Common myeloid progenitor, CD34-positive (primary cell): ENCODE data around the gene CALCA.

Experiments used
- CTCF ChIA-PET: fragments of 350-600 bp; sonication (Branson Sonifier 250); formaldehyde crosslinking; loops from one replicate; lab custom pipeline; 2021; ENCODE audit warnings: antibody characterized with exemption; lab: Charles Lee
- POLR2A ChIA-PET: fragments of 350-600 bp; sonication (Branson Sonifier 250); formaldehyde crosslinking; loops from one replicate; lab custom pipeline; 2021; ENCODE audit warnings: antibody characterized with exemption; lab: Charles Lee
- DNase-seq, 3 donors: peaks; one replicate each; pipeline versions ENCODE4 v3.0.0 to v3.0.0-alpha.2; 2013
- H3K27ac ChIP-seq, 2 experiments: 1 replicate in 1 of 2; 2 replicates in 1 of 2; pipeline ENCODE4 v1.7.0; 2013; ENCODE audit warnings: inconsistent platforms in 2 of 2, low read length in 2 of 2, mild to moderate bottlenecking in 2 of 2, low read depth in 1 of 2, moderate library complexity in 1 of 2; ENCODE audit not compliant: severe bottlenecking in 2 of 2, insufficient read depth in 1 of 2, poor library complexity in 1 of 2
- H3K27me3 ChIP-seq, 5 experiments: replicated peaks in 2 of 5; 1 replicate in 3 of 5; 2 replicates in 2 of 5; pipeline versions ENCODE4 v1.6.1 to v1.7.0; 2013; ENCODE audit warnings: low read length in 4 of 5, mild to moderate bottlenecking in 2 of 5, moderate library complexity in 2 of 5, inconsistent platforms in 1 of 5; ENCODE audit not compliant: insufficient read depth in 5 of 5, control insufficient read depth in 4 of 5
- H3K36me3 ChIP-seq, 4 experiments: 1 replicate in 2 of 4; 2 replicates in 2 of 4; pipeline versions ENCODE4 v1.6.1 to v1.7.0; 2013; ENCODE audit warnings: low read length in 3 of 4, control low read depth in 1 of 4, mild to moderate bottlenecking in 1 of 4; ENCODE audit not compliant: control insufficient read depth in 4 of 4, insufficient read depth in 4 of 4
- H3K4me1 ChIP-seq, 4 experiments: 1 replicate in 3 of 4; 2 replicates in 1 of 4; pipeline versions ENCODE4 v1.6.1 to v1.7.1; 2013; ENCODE audit warnings: low read length in 3 of 4, mild to moderate bottlenecking in 3 of 4, control low read depth in 1 of 4, inconsistent platforms in 1 of 4, moderate library complexity in 1 of 4; ENCODE audit not compliant: control insufficient read depth in 4 of 4, insufficient read depth in 4 of 4; ENCODE audit errors: control extremely low read depth in 1 of 4
- H3K4me3 ChIP-seq, 7 experiments: 1 replicate in 4 of 7; 2 replicates in 3 of 7; pipeline versions ENCODE4 v1.5.1 to v1.7.0; 2013; ENCODE audit warnings: mild to moderate bottlenecking in 7 of 7, low read length in 6 of 7, moderate library complexity in 6 of 7, inconsistent platforms in 2 of 7, low read depth in 2 of 7, control low read depth in 1 of 7; ENCODE audit not compliant: insufficient read depth in 4 of 7, control insufficient read depth in 1 of 7; ENCODE audit errors: extremely low read depth in 1 of 7
- H3K9me3 ChIP-seq, 5 experiments: 1 replicate in 4 of 5; 2 replicates in 1 of 5; pipeline versions ENCODE4 v1.6.1 to v1.7.1; 2013; ENCODE audit warnings: low read length in 4 of 5, mild to moderate bottlenecking in 2 of 5, inconsistent platforms in 1 of 5, low read depth in 1 of 5, moderate library complexity in 1 of 5; ENCODE audit not compliant: control insufficient read depth in 4 of 5, insufficient read depth in 2 of 5; ENCODE audit errors: control extremely low read depth in 1 of 5
- whole genome bisulfite sequencing: methylation state at CpG from one replicate; pipeline ENCODE4 v1.1.5; 2013; ENCODE audit not compliant: insufficient coverage; 5-methylcytosine and 5-hydroxymethylcytosine counted together

The CALCA gene

GRCh38 chr11:14924318-14924717 lies 47.8 kb downstream of the CALCA start:
- Histone ChIP-seq H3K36me3 (no peaks in the 10 kb centered on the region), H3K27me3 (peaks cover 0 to 23% (median 0%) of the 10 kb centered on the region in 5 experiments), H3K4me3 (no peak overlapping the region), H3K27ac (no peak overlapping the region), H3K9me3 (peaks cover 0 to 6% (median 2%) of the 10 kb centered on the region in 5 experiments), H3K4me1 (no peaks in the 10 kb centered on the region)
- CTCF ChIA-PET = interaction anchor here (1.0 kb wide), 1 partner anchor 270 kb away, joined by 3 read pairs; no protein-coding TSS in a partner anchor
- no CpG with 5 or more reads among the region's 3 CpGs for WGBS
- DNase-seq = no peak
- POLR2A ChIA-PET = no interaction called here
